Kidney (tissue), 14 donors: ENCODE data around the gene SMCHD1. TPM values are rescaled to one million over a fixed set of nuclear protein-coding genes. Genes with fewer than 3 reads are reported as not detected.

Experiments
- DNase-seq, 5 donors: peaks; one replicate each; pipeline ENCODE4 v3.0.0-alpha.2; 2013 to 2020
- FAIRE-seq: peaks from 2 replicates; lab custom pipeline; 2012; peaks lifted over from hg19 to GRCh38; lab: Jason Lieb, UNC
- H3K27ac ChIP-seq, 2 donors: one replicate each; pipeline ENCODE4 v1.7.0; 2013; ENCODE audit warnings: low read depth in 2 of 2, low read length in 2 of 2, inconsistent platforms in 1 of 2
- H3K27me3 ChIP-seq: one replicate; pipeline ENCODE4 v1.7.1; 2013; ENCODE audit warnings: low read length, inconsistent platforms; ENCODE audit not compliant: control insufficient read depth, insufficient read depth
- H3K36me3 ChIP-seq, 3 donors: one replicate each; pipeline versions ENCODE4 v1.7.0 to v1.7.1; 2013; ENCODE audit warnings: low read length in 3 of 3, control low read depth in 1 of 3, inconsistent platforms in 1 of 3; ENCODE audit not compliant: insufficient read depth in 3 of 3, control insufficient read depth in 2 of 3
- H3K4me1 ChIP-seq, 3 donors: one replicate each; pipeline versions ENCODE4 v1.7.0 to v1.7.1; 2013; ENCODE audit warnings: low read length in 3 of 3, inconsistent platforms in 1 of 3, low read depth in 1 of 3; ENCODE audit not compliant: control insufficient read depth in 2 of 3, insufficient read depth in 2 of 3
- H3K4me3 ChIP-seq, 3 donors: one replicate each; pipeline versions ENCODE4 v1.7.0 to v1.8.1; 2013; ENCODE audit warnings: low read length in 3 of 3, control low read depth in 1 of 3, inconsistent platforms in 1 of 3
- H3K9ac ChIP-seq, 3 donors: one replicate each; pipeline versions ENCODE4 v1.7.0 to v1.7.1; 2013; ENCODE audit warnings: low read length in 3 of 3, control low read depth in 1 of 3, inconsistent platforms in 1 of 3
- H3K9me3 ChIP-seq, 3 donors: one replicate each; pipeline versions ENCODE4 v1.7.0 to v1.7.1; 2013; ENCODE audit warnings: low read length in 3 of 3, control low read depth in 1 of 3, inconsistent platforms in 1 of 3; ENCODE audit not compliant: control insufficient read depth in 2 of 3, insufficient read depth in 1 of 3
- intact Hi-C: fragments of 100-400 bp; cut with DNase I; formaldehyde crosslinking; loops from one replicate; pipeline ENCODE4 v1.11.1; 2022
- polyA plus RNA-seq: library from polyadenylated mRNA; stranded (reverse); fragments of 350-450 nt; fragmentation: Illumina TruSeq; extraction: RNeasy Lipid Tissue Mini Kit (QIAGEN cat#74804); gene quantifications from one replicate; pipeline ENCODE4 v1.2.3, GENCODE V29; 2014; ENCODE audit warnings: low read depth, low replicate concordance; ENCODE audit not compliant: insufficient read depth
- total RNA-seq: library from RNA; stranded (reverse); fragmentation: NEBNext Ultra II Directional; extraction: Animal tissue kit (Norgen Biotek cat#: 25700); gene quantifications from one replicate; pipeline ENCODE4 v1.2.1, GENCODE V29; 2021
- TF ChIP-seq, protein P1 (sequence below): IDR thresholded peaks from 3 replicates; pipeline ENCODE4 v1.5.1; 2012; ENCODE audit warnings: mild to moderate bottlenecking, moderate library complexity, borderline replicate concordance; ENCODE audit not compliant: insufficient read depth; ENCODE audit errors: extremely low read depth
- donor health status: control.
- donor health status: control.
- donor health status: control.
- donor health status: control.
- donor health status: control.
- donor health status: DM: yes; HTN: yes; CAD: no.
- donor health status: Normal renal cell carcinoma (clear cell type).

SMCHD1 gene
- total and polyA plus RNA-seq, 2 donors from 2014 or later: 5.2 to 59.0 TPM

DNA sequence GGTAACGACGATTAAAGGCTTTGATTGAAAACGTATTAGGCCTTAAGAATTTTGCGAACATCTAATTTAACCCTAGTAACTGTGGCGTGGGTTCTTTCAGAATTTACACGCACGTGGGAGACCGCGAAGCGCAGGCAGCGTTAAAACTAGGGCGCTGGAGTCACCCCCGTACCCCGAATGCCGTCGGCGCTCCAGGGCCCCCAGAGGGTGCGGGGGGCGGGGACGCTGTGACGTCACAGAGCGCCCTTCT lies 673 bp upstream of the SMCHD1 start:
- TF ChIP-seq, protein P1, sequence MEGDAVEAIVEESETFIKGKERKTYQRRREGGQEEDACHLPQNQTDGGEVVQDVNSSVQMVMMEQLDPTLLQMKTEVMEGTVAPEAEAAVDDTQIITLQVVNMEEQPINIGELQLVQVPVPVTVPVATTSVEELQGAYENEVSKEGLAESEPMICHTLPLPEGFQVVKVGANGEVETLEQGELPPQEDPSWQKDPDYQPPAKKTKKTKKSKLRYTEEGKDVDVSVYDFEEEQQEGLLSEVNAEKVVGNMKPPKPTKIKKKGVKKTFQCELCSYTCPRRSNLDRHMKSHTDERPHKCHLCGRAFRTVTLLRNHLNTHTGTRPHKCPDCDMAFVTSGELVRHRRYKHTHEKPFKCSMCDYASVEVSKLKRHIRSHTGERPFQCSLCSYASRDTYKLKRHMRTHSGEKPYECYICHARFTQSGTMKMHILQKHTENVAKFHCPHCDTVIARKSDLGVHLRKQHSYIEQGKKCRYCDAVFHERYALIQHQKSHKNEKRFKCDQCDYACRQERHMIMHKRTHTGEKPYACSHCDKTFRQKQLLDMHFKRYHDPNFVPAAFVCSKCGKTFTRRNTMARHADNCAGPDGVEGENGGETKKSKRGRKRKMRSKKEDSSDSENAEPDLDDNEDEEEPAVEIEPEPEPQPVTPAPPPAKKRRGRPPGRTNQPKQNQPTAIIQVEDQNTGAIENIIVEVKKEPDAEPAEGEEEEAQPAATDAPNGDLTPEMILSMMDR: no peak
- Histone ChIP-seq H3K4me3 (peak overlapping the region; percentile 73 to 82 (median 75)), H3K4me1 (peaks cover 0 to 10% (median 7%) of the 10 kb centered on the region in 3 donors), H3K27ac (peak overlapping the region; percentile 94 to 98), H3K9ac (peak overlapping the region; percentile 48 to 94 (median 65)), H3K27me3 (no peaks in the 10 kb centered on the region), H3K36me3 (no peaks in the 10 kb centered on the region), H3K9me3 (no peaks in the 10 kb centered on the region)
- FAIRE-seq (no peak), DNase-seq (no peak)
- intact Hi-C loops: no loop called here

DNA sequence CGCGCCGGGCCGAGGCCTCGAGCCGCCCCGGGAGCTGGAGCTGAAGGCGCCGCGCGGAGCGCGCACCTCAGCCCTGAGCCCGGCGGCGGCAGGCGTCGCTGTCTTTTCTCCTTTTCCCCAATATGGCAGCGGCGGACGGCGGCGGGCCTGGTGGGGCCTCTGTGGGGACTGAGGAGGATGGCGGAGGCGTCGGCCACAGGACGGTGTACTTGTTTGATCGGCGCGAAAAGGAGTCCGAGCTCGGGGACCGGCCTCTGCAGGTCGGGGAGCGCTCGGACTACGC lies 369 bp downstream of the SMCHD1 start:
- H3K27ac ChIP-seq: peak overlapping the region; percentile 94 to 96
- H3K9ac ChIP-seq: peak overlapping the region; percentile 31 to 88 (median 85)
- TF ChIP-seq, protein P1: no peak
- peak overlapping the region; percentile 56 to 85 (median 74) for H3K4me3 ChIP-seq
- no peaks in the 10 kb centered on the region for H3K36me3 ChIP-seq
- peaks cover 0 to 10% (median 7%) of the 10 kb centered on the region in 3 donors for H3K4me1 ChIP-seq
- FAIRE-seq: no peak
- H3K27me3 ChIP-seq: no peaks in the 10 kb centered on the region
- intact Hi-C loops: no loop called here
- DNase-seq: no peak
- H3K9me3 ChIP-seq: no peaks in the 10 kb centered on the region

DNA sequence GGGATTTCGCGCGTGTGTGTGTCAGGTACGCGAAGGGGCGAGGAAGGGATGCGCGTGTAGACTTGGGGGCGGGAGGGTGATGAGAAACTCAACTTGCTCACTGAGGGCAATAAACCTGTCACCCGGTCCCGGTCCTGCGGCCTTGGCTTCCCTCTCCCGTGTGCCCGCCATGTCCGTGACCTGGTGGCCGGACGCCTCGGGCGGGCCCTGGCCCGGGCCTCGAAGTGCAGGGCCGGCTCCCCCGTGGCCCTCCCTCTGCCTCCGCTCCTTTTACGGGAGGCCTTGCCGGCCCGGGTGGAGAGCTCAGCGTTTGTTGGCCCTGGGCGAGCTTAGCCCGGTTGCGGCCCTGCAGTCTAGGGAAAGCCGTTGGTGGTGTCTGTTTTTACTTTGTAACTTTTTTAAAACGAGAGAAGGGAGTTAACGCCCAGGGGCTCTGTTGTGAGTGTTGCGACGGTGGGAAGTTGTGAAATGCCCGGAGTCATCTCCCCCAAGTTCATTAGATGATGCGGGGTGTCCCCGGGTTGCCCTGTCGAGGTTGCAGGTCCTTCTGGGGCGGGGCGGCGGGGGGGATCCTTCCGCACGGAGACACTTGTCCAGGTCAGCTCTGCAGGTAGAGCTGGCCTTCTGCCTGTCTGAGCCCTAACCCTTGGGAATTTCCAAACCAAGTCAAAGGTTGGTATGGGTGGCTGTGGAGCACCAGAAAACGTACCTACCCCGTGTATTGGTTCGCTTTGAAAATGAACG lies 883 bp downstream of the SMCHD1 start:
- peak overlapping the region; percentile 31 to 88 (median 85) for H3K9ac ChIP-seq
- H3K36me3 ChIP-seq: no peaks in the 10 kb centered on the region
- no peaks in the 10 kb centered on the region for H3K27me3 ChIP-seq
- no peaks in the 10 kb centered on the region for H3K9me3 ChIP-seq
- H3K4me1 ChIP-seq: peaks cover 0 to 10% (median 7%) of the 10 kb centered on the region in 3 donors
- intact Hi-C loops: no loop called here
- FAIRE-seq: no peak
- TF ChIP-seq, protein P1: no peak
- DNase-seq: peak; percentile 63 to 90 (median 75)
- H3K27ac ChIP-seq: peak overlapping the region; percentile 94 to 96
- peak overlapping the region; percentile 56 to 85 (median 74) for H3K4me3 ChIP-seq
